Transverse colon (tissue), 4 donors: ENCODE results near the gene CFAP99. TPM values are rescaled to one million over a fixed set of nuclear protein-coding genes. Genes with fewer than 3 reads are reported as not detected.

Experiments used
- DNase-seq: peaks from one replicate; pipeline ENCODE4 v3.0.0-alpha.2; 2019
- H3K27ac ChIP-seq, 4 donors: fragments of 200-600 bp; sonication (generic); 2 replicates each; pipeline ENCODE4 v1.5.1; 2016 to 2018; ENCODE audit warnings: inconsistent platforms in 4 of 4
- H3K27me3 ChIP-seq: fragments of 200-600 bp; sonication (generic); 2 replicates; pipeline ENCODE4 v1.5.1; 2017; ENCODE audit warnings: inconsistent platforms
- H3K36me3 ChIP-seq, 4 donors: fragments of 200-600 bp; sonication (generic); 2 replicates each; pipeline ENCODE4 v1.5.1; 2017 to 2019; ENCODE audit warnings: inconsistent platforms in 4 of 4
- H3K4me1 ChIP-seq, 4 donors: fragments of 200-600 bp; sonication (generic); 2 replicates each; pipeline ENCODE4 v1.5.1; 2017 to 2020; ENCODE audit warnings: inconsistent platforms in 4 of 4
- H3K4me3 ChIP-seq, 4 donors: fragments of 200-600 bp; sonication (generic); 1 replicate in 1 of 4; 2 replicates in 3 of 4; pipeline versions ENCODE4 v1.5.1 to v1.6.1; 2017 to 2019; ENCODE audit warnings: inconsistent platforms in 4 of 4
- H3K9me3 ChIP-seq, 2 donors: fragments of 200-600 bp; sonication (generic); 2 replicates each; pipeline ENCODE4 v1.5.1; 2017 to 2019; ENCODE audit warnings: inconsistent platforms in 2 of 2
- CTCF ChIP-seq, 5 experiments: fragments of 200-600 bp in 3 of 5; fragments of 450-650 bp in 2 of 5; sonication (generic) in 3 of 5; IDR thresholded peaks; 1 replicate in 2 of 5; 2 replicates in 3 of 5; pipeline ENCODE4 v1.5.1; 2016 to 2017; ENCODE audit warnings: antibody characterized with exemption in 5 of 5, inconsistent platforms in 3 of 5, mild to moderate bottlenecking in 2 of 5, moderate library complexity in 1 of 5
- EP300 ChIP-seq: sonication (generic); formaldehyde crosslinking; IDR thresholded peaks from one replicate; pipeline ENCODE4 v1.6.1; 2017; ENCODE audit warnings: antibody characterized with exemption, low read depth
- POLR2A ChIP-seq: fragments of 450-650 bp; IDR thresholded peaks from one replicate; pipeline ENCODE4 v1.6.1; 2016; ENCODE audit warnings: antibody characterized with exemption, mild to moderate bottlenecking, moderate library complexity
- POLR2AphosphoS5 ChIP-seq, 3 donors: sonication (generic); formaldehyde crosslinking; IDR thresholded peaks; one replicate each; pipeline ENCODE4 v1.6.1; 2016; ENCODE audit warnings: antibody characterized with exemption in 3 of 3
- WGBS, 2 donors: methylation state at CpG; one replicate each; pipeline ENCODE4 v1.1.5; 2018; ENCODE audit warnings: low coverage in 1 of 2; 5-methylcytosine and 5-hydroxymethylcytosine counted together
- in situ Hi-C, 4 donors: fragments of 200-750 bp; cut with MboI; loops; one replicate each; pipeline versions ENCODE4 v1.15.0 to v1.15.1; 2017; ENCODE audit warnings: low sequenced_read_pairs in 3 of 4, low pct_ligation_motif_present in 1 of 4, low pct_unique_long_range_greater_than_20kb in 1 of 4
- intact Hi-C: fragments of 100-400 bp; cut with DNase I; formaldehyde crosslinking; loops from one replicate; pipeline ENCODE4 v1.15.1; 2023; ENCODE audit warnings: low total_unique reads
- total RNA-seq, 4 donors: library from RNA; depleted of rRNA; stranded (reverse); fragments of >200 nt; gene quantifications; one replicate each; pipeline ENCODE4 v1.1.0, GENCODE V29; 2016

The CFAP99 gene
- total RNA-seq, 4 donors from 2014 or later: 0.32 to 0.82 (median 0.60) TPM; not detected in 1

GRCh38 chr4:2396781-2397368, 21.9 kb upstream of the CFAP99 start:
- peak; percentile 46 for DNase-seq
- Histone ChIP-seq H3K4me1 (peaks cover 7 to 31% (median 11%) of the 10 kb centered on the region in 4 donors), H3K9me3 (no peaks in the 10 kb centered on the region), H3K4me3 (no peak overlapping the region), H3K27me3 (no peaks in the 10 kb centered on the region), H3K27ac (no peak overlapping the region), H3K36me3 (no peaks in the 10 kb centered on the region)
- in situ Hi-C loops (no loop called here), intact Hi-C loops (no loop called here)
- WGBS, 2 donors: 43 to 62% methylated on average over 4 to 20 of the region's 21 CpGs
- TF ChIP-seq EP300 (no peak), POLR2A (no peak), POLR2AphosphoS5 (IDR thresholded peaks at IDR 0.05) (no peak), CTCF (IDR thresholded peaks at IDR 0.05) (peak; percentile 13 to 40 (median 20))

GRCh38 chr4:2397596-2398379, 21.0 kb upstream of the CFAP99 start:
- intact Hi-C loops: no loop called here
- in situ Hi-C loops: no loop called here
- WGBS, 2 donors: 75 to 80% methylated on average over 7 to 20 of the region's 20 CpGs
- no peak for DNase-seq
- no peaks in the 10 kb centered on the region for H3K27me3 ChIP-seq
- H3K4me1 ChIP-seq: peaks cover 11 to 40% (median 20%) of the 10 kb centered on the region in 4 donors
- no peaks in the 10 kb centered on the region for H3K36me3 ChIP-seq
- H3K4me3 ChIP-seq: no peak overlapping the region
- no peak overlapping the region for H3K27ac ChIP-seq
- TF ChIP-seq POLR2AphosphoS5 (IDR thresholded peaks at IDR 0.05) (no peak), POLR2A (no peak), CTCF (IDR thresholded peaks at IDR 0.05) (no peak), EP300 (no peak)
- no peaks in the 10 kb centered on the region for H3K9me3 ChIP-seq

GRCh38 chr4:2399216-2399615, 19.5 kb upstream of the CFAP99 start:
- 76% methylated on average over 10 of the region's 10 CpGs; no CpG with 5 or more reads in 1 of the 2 donors for WGBS, 2 donors
- Histone ChIP-seq H3K4me3 (no peak overlapping the region), H3K27me3 (no peaks in the 10 kb centered on the region), H3K36me3 (no peaks in the 10 kb centered on the region), H3K27ac (no peak overlapping the region), H3K9me3 (no peaks in the 10 kb centered on the region), H3K4me1 (peaks cover 10 to 39% (median 22%) of the 10 kb centered on the region in 4 donors)
- in situ Hi-C loops: no loop called here
- TF ChIP-seq EP300: no peak
- intact Hi-C loops: no loop called here
- DNase-seq: no peak

GRCh38 chr4:2399631-2400190, 19.0 kb upstream of the CFAP99 start:
- WGBS, 2 donors: 80 to 82% methylated on average over 2 to 28 of the region's 28 CpGs
- in situ Hi-C loops: loop anchor here in 1 of 4 donors (25.0 kb wide), 1 partner anchor 162 kb away; the partner anchor contains the start of genes HAUS3 and POLN

More at GRCh38 chr4:2399631-2400190, 19.0 kb upstream of the CFAP99 start:
- Histone ChIP-seq H3K9me3 (no peaks in the 10 kb centered on the region), H3K4me1 (peaks cover 10 to 39% (median 22%) of the 10 kb centered on the region in 4 donors), H3K27ac (no peak overlapping the region), H3K27me3 (no peaks in the 10 kb centered on the region), H3K36me3 (no peaks in the 10 kb centered on the region), H3K4me3 (no peak overlapping the region)
- intact Hi-C loops: no loop called here
- no peak for DNase-seq
- TF ChIP-seq POLR2AphosphoS5 (IDR thresholded peaks at IDR 0.05): no peak
- no peak for TF ChIP-seq POLR2A
- no peak for TF ChIP-seq EP300
- TF ChIP-seq CTCF (IDR thresholded peaks at IDR 0.05): no peak
